Fibroblast of skin of abdomen (primary cell): ENCODE measurements around the gene ARHGEF38.
"Not testable (repeated sequence)": the region's sequence is repeated elsewhere in the genome, so short reads cannot be mapped to it uniquely, and the experiment has no call there.

Experiments
- DNase-seq: peaks from one replicate; pipeline ENCODE4 v3.0.0-alpha.2; 2013

ARHGEF38 gene

DNA sequence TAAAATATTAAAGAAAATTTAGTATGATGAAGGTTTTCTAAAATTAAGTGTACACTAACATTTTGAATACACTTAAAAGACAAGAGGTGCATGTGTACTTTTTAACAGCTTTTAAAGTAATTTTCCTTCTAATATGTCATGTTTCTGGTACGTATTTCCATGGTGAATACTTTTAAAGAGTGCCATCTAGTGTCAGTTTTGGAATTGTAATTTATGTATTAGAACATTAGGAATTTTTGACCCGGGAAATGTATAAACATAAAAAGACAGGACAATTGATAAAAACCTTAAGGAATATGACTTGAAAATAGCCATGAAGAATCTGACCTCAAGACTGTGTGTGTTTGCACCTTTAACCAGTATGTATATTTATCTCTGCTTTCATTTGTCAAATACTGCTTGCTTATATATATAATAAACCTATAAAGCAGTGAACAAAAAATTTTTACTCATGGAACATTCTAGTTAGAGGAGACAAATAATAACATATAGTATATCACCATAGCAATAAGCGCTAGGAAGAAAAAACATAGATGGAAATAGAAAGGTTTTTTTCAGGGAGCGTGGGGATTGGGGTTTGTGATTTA is 163.4 kb downstream of the ARHGEF38 start:
- DNase-seq, result peak; percentile 38

DNA sequence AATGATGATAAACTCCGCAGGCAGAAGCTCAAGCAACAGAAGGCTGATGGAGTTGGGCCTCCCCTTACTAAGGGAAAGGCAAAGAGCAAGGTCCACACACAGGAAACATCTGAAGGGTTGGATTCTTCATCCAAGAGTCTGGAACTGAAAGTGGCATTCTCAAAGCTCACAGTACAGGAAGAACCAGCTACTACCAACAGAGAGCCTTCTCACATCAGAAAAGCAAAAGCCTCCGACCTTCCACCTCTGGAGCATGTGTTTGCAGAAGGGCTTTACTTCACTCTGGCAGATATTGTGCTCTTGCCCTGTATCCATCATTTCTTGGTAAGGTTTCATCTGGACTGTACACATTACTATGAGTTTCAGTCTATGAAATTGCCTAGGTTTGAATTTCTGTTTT is 166.8 kb downstream of the ARHGEF38 start:
- no peak for DNase-seq

DNA sequence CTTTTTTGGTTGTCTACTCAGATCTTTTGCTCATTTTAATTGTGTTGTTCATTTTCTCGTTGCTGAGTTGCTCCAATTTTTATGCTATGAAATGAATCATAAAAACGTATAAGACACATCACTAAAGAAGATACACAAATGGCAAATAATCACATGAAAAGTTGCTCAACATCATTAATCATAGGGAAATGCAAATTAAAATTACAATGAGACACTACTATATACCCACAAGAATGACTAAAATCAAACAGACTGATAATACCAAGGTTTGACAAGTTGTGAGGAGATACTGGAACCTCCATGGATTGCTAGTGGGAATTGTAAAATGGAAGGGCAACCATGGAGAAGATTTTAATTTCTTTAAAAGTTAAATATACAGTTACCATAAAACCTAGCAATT is 173.2 kb downstream of the ARHGEF38 start:
- DNase-seq, result no peak

DNA sequence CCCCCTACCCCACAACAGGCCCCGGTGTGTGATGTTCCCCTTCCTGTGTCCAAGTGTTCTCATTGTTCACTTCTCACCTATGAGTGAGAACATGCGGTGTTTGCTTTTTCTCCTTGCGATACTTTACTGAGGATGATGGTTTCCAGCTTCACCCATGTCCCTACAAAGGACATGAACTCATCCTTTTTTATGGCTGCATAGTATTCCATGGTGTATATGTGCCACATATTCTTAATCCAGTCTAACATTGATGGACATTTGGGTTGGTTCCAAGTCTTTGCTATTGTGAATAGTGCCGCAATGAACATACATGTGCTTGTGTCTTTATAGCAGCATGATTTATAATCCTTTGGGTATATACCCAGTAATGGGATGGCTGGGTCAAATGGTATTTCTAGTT is 177.5 kb downstream of the ARHGEF38 start:
- DNase-seq, result not testable (repeated sequence)
